Measurements from ENCODE around the gene SNORC.

SNORC gene

DNA sequence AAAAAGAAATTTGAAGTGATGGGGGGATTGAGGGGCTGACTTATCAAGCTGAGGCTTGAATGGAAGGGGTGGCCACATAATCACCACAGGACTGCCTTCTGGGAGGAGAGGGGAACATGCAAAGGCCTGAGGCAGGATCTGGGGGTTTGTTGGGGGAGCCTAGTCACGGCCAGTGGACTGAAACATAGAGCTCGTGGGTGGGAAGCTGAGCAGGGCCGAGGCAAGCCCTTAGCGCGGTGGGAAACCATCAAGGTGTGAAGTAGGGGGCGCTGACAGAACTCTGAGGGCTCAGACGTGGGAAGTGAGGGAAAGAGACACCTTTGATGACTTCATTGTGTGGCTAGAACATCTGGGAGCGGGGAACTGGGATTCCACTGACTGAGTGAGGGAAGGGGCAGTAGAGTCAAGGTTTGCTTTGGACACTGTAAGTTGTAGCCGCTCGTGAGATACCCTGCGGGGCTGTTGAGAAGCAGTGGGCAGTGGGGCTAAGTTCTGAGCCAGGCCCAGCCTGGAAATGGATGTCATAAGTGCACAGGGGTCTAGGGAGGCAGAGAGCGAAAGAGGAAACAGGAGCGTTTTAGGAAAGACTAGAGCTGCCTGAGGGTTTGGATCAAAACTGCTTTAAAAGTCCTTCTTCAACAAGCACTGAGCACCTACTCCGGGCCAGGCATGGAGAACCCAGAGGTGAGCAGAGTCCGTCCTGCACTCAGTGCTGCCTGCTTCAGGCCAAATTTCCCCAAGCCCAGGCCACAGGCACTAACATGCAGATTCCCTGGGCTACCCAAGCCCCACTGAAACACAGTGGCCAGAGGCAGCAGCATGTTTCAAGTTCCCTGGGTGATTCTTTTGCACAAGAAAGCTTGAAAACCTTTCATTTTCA is 686 bp upstream of the SNORC start:
- no peak for DNase-seq (ENCODE audit: low read depth, low spot score)

GRCh38 chr2:232870766-232871371 is 805 bp downstream of the SNORC start:
- DNase-seq (ENCODE audit: low read depth, low spot score): no peak

DNA sequence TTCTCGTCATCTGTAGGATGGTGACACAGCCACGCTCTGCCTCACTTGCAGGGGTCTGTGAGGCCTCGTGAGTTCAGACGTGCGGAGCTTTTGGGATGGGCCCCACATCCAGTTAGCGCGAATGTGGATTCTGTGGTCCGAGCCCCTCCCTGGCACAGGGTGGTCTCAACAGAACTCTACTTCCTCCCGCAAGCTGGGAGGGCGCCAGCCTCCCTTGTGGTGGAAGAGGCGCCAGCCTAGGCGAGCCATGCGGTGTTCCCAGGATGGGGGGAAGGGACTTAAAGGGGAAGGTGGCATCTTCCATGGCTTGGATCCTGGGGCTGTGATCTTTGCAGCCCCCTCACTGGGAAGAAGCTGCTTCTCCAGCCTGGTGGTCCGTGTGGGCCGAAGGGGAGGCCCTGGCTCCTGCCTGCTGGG is 1.4 kb downstream of the SNORC start:
- no peak for DNase-seq (ENCODE audit: low read depth, low spot score)

GRCh38 chr2:232871835-232872736 is 2.0 kb downstream of the SNORC start:
- no peak for DNase-seq (ENCODE audit: low read depth, low spot score)

DNA sequence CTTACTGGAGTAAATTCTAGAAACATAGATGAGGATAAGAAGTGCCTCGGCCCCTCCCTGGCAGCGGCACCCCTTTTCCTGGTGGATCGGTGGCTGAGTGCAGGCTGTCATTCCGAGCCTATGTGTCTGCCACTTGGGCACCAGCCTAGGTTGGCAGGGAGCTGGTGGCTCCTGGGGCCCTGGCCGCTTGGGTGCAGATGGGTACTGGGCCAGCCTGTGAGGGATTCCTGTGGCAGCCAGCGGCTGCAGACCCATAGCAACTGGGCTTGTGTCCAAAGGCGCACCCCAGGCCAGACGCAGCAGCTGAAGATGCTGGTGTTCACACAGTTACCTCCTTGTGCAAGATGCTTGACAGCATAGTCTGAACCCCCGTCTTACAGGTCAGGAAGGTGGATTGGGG is 2.8 kb downstream of the SNORC start:
- no peak for DNase-seq (ENCODE audit: low read depth, low spot score)

DNA sequence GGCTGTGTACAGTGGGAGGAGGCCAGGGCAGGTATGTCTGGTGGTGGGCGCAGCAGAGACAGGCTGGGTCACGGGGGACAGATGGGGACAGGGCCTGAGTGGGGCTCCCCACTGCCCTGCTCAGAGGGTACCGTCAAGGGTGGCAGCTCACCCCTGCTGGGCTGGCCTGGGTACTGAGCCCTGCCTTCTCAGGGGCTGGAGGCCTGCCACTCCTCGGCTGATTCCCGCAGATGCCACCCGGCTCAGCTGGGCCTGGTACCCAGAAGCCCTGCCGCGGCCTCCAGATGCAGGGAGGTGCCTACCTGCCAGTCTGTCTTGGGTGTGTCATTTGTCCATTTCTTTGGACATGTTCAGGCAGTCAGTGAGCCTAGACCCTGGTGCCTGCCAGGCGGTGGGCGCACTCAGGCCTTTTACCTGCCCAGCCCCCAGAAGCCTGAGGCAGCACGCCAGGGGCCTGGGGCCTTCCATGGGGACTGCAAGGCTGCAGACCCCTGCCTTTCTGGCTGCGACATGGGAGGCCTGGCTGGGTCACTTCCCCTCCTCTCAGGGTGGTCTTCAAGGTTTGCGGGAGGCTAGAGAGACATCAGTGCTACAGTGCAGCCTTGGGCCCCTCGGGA is 3.3 kb downstream of the SNORC start:
- DNase-seq (ENCODE audit: low read depth, low spot score): no peak

GRCh38 chr2:232873909-232874641 is 4.0 kb downstream of the SNORC start:
- no peak for DNase-seq (ENCODE audit: low read depth, low spot score)

- DNase-seq (ENCODE audit: low read depth, low spot score): no peak
Measured at GRCh38 chr2:232874677-232875223, 4.7 kb downstream of the SNORC start.

DNA sequence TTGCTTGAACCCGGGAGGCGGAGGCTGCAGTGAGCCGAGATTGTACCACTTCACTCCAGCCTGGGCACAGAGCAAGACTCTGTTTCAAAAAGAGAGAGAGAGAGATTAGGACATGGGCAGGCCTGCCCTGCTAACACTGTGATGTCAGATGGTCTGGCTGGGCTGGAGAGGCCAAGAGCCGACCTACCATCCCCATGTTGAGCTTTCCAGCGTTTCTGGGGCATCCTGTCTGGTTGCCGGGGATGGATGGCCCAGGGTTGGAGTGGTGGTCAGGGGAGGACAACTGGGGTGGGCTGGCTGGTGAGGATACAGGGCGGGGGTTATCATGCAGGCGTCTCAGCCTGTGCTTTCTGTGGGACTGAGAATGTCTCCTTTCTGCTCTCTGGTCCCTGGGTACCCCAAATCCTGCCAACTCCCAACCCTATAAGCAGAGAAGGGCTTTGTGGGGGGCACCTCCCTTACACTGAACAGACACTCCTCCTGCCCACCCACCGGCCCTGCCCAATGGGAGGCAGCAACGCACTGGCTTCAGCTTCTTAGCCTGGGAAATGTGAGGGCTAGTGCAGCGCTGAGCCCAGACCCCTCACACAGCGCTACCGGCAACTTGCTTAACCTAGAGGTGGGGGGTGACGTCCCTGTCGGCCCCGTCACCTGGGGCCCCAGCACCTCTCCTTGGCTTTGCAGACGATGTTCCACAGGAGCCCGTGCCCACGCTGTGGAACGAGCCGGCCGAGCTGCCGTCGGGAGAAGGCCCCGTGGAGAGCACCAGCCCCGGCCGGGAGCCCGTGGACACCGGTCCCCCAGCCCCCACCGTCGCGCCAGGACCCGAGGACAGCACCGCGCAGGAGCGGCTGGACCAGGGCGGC is 5.4 kb downstream of the SNORC start:
- no peak for DNase-seq (ENCODE audit: low read depth, low spot score)

GRCh38 chr2:232876161-232876977 is 6.3 kb downstream of the SNORC start:
- DNase-seq (ENCODE audit: low read depth, low spot score): no peak

GRCh38 chr2:232876978-232877441 is 6.9 kb downstream of the SNORC start:
- no peak for DNase-seq (ENCODE audit: low read depth, low spot score)

DNA sequence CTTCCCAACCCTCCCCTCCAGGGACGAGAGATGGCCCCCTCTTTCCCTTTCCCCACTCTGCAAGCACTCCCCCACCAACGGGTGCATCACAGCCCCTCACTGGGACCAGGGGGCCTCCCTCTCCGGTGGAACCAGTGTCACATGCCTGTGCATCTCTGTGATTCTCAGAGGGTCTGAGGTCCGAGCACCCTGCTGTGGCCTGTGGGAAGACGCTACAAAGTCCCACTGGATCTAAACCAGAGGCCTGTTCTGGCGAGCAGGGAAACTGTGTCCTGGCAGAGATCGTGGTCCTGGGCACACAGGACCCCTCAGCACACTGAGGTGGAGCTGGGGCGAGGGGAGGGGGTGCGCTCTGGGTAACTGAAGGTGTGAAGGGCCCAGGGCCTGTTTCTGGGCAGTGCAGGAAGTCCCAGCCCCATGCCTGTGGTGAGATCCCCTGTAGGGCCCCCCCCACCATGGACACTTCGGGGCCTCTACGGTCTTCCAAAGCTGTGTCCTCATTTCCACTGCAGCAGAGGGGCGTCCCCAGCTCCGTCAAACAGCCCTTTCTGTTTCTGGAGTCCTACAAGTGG is 8.0 kb downstream of the SNORC start:
- no peak for DNase-seq (ENCODE audit: low read depth, low spot score)

DNA sequence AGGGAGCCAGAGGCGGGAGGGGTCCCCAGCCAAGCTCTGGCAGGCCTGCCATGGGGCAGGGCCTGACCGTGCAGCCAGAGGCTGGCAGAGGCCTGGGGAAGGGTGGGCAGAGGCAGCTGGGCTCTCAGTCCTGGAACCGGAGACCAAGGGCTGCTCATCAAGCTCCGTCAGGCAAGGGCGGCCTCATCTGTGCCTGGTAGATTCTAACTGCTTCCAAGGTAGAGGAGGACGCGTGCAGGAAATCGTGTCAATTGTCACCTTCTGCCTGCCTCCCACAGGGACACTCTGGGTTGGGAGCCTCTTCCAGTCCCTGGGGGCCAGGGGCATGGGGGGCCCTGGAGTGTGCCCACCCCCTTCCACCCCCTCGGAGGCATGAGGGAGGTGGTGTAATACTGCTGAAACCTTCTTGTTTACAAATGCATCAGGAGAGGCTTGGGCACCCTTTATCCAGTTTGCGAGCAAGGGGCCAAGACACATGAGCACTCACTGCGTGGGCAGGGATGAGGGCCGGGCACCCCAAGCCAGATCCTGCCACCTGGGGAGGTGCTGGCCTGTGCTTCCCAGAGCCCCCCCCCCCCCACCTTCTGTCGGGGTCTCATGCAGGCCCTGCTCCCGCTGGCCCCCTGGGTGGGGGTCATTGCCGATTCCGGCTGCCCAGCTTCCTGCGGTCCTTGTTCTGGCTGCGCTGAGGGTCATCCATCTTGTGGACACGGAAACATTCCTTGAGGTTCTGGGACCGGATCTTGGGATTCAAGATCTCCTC is 9.0 kb downstream of the SNORC start:
- DNase-seq (ENCODE audit: low read depth, low spot score): no peak

GRCh38 chr2:232879618-232880494 is 9.8 kb downstream of the SNORC start:
- no peak for DNase-seq (ENCODE audit: low read depth, low spot score)

DNA sequence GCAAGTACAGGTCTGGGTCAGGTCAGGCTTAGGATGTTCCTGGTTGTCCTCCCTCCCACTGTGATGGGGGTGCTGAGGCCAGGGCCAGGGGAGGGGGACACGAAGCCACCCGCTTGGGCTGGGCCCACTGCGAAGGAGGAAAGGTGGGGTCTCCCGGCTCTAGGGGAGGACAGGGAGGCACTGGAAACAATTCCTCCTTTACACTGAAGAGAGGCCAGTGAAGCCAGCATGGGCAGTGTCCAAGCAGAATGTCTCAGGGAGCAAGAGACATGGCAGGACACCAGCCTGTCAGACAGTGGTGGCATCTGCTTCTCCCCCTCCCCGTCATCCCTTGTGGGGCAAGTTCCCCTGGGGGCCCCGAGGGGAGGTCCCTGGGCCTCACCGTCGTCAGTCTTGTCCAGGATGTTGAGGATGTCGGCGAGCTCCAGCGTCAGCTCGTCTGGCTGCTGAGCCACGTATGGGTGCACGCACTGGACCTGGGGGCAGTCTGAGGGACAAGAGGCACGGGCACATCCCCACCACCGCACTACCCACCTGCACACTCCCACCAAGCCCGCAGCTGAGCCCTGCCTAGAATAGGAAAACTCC is 10.8 kb downstream of the SNORC start:
- no peak for DNase-seq (ENCODE audit: low read depth, low spot score)

DNA sequence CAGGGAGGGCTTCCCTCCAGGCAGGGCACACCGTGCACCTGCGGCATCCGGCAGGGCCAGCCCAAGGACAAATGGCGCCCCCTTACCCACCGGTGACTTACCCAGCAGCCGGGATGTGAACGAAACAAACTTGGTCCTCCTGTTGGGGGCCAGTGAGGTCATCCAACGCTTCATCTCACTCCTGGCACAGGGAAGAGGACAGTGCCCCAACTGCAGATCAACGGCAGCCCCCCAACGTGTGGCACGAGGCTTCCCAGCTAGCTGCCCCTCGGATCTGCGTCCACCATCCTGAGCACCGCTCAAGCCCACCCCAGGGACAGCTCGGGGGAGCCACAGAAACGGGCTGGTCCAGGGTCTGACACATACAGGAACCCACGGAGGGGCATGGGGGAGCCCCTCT is 12.0 kb downstream of the SNORC start:
- DNase-seq (ENCODE audit: low read depth, low spot score): no peak

All from smooth muscle cell of the brain vasculature (primary cell).